HG03039 (cell line): ENCODE measurements around the gene ZPBP.
A peak's percentile ranks its signal among the peaks of the same experiment; 100 is the strongest.
"Not testable (repeated sequence)": the region's sequence is repeated elsewhere in the genome, so short reads cannot be mapped to it uniquely, and the experiment has no call there.

Experiments used
- ATAC-seq: cut with Tn5 transposase; IDR thresholded peaks from one replicate; pipeline ENCODE4 v1.9.1; 2021; ENCODE audit warnings: mild to moderate bottlenecking, moderate library complexity; ENCODE audit not compliant: unreplicated experiment

Gene ZPBP

GRCh38 chr7:50047716-50048115 lies 45.3 kb downstream of the ZPBP start:
- ATAC-seq, result no peak

- not testable (repeated sequence) for ATAC-seq
Observed at GRCh38 chr7:50041165-50041564, 51.9 kb downstream of the ZPBP start.

- ATAC-seq, result no peak
Observed at GRCh38 chr7:50037086-50037485, 56.0 kb downstream of the ZPBP start.

- ATAC-seq, result peak; percentile 64
Observed at GRCh38 chr7:50022991-50023390, 70.1 kb downstream of the ZPBP start.

- ATAC-seq, result no peak
Observed at GRCh38 chr7:50022451-50022850, 70.6 kb downstream of the ZPBP start.

GRCh38 chr7:49995681-49996080 lies 97.4 kb downstream of the ZPBP start:
- no peak for ATAC-seq

- no peak for ATAC-seq
Observed at GRCh38 chr7:49986191-49986590, 106.9 kb downstream of the ZPBP start.

GRCh38 chr7:49980465-49980864 lies 112.6 kb downstream of the ZPBP start:
- no peak for ATAC-seq

- no peak for ATAC-seq
Observed at GRCh38 chr7:49976238-49976637, 116.8 kb downstream of the ZPBP start.

- no peak for ATAC-seq
Observed at GRCh38 chr7:49974035-49974434, 119.0 kb downstream of the ZPBP start.

- ATAC-seq, result no peak
Observed at GRCh38 chr7:49937608-49938007, 155.4 kb downstream of the ZPBP start.

GRCh38 chr7:49931627-49932026 lies 161.4 kb downstream of the ZPBP start:
- ATAC-seq, result no peak

GRCh38 chr7:49928787-49929186 lies 164.3 kb downstream of the ZPBP start:
- no peak for ATAC-seq

- ATAC-seq, result no peak
Observed at GRCh38 chr7:49927631-49928030, 165.4 kb downstream of the ZPBP start.

GRCh38 chr7:49926720-49927119 lies 166.3 kb downstream of the ZPBP start:
- no peak for ATAC-seq

GRCh38 chr7:49911909-49912308 lies 181.1 kb downstream of the ZPBP start:
- no peak for ATAC-seq

- no peak for ATAC-seq
Observed at GRCh38 chr7:49894543-49894942, 198.5 kb downstream of the ZPBP start.

GRCh38 chr7:49893131-49893530 lies 199.9 kb downstream of the ZPBP start:
- no peak for ATAC-seq

GRCh38 chr7:49892481-49892880 lies 200.6 kb downstream of the ZPBP start:
- ATAC-seq, result no peak
